ENCODE measurements around the gene SPRY1. TPM values are rescaled to one million over a fixed set of nuclear protein-coding genes. Genes with fewer than 3 reads are reported as not detected.

The SPRY1 gene
- total and polyA plus RNA-seq, 4 donors = 23.6 to 29.2 (median 27.5) TPM

DNA sequence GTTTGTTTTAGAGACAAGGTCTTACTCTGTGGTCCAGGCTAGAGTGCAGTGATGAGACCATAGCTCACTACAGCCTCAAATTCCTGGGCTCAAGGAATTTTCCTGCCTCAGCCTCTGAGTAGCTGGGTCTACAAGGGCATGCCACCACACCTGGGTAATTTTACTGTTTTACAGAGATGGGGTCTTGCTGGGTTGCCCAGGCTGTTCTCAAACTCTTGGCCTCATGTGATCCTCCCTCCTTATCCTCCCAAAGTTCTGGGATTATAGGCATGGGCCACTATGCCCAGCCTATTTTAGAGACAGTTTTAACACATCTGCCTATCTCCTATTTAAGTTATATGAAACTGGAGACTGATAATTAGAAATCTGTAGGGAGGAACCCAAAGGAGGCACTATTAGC, 53.8 kb downstream of the SPRY1 start:
- H3K4me3 ChIP-seq (ENCODE audit: low read depth, low read length) = no peak overlapping the region
- H3K27ac ChIP-seq (ENCODE audit: low read depth, low read length) = no peak overlapping the region
- H3K36me3 ChIP-seq (ENCODE audit: control insufficient read depth, insufficient read depth, low read length) = no peaks in the 10 kb centered on the region
- no peak for DNase-seq (ENCODE audit: low read depth in 4 of 6, low spot score in 6 of 6)
- H3K27me3 ChIP-seq (ENCODE audit: control insufficient read depth, insufficient read depth, low read length) = no peaks in the 10 kb centered on the region
- no peaks in the 10 kb centered on the region for H3K9me3 ChIP-seq (ENCODE audit: control insufficient read depth, insufficient read depth, low read length)
- peaks cover 3% of the 10 kb centered on the region for H3K4me1 ChIP-seq (ENCODE audit: control insufficient read depth, insufficient read depth, low read length)

DNA sequence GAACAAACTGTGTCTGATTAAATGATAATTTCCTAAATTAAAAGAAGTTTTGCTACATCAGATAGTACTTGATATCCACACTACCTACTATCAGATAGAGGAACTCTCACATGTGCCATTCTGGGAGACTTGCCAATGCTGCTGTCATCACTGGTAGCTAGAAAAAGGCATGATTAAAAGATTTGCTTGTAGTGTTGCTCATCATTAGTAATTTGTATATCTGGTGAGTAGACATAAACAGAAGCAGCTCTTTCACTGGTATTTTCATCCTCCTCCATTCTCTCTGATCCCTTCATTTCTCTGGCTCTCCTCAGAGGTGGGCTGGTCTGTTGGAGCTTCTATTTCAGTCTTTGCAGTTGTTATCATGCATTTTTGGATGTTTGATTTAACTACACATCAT, 56.0 kb downstream of the SPRY1 start:
- Histone ChIP-seq H3K4me1 (ENCODE audit: control insufficient read depth, insufficient read depth, low read length) (peaks cover 3% of the 10 kb centered on the region), H3K9me3 (ENCODE audit: control insufficient read depth, insufficient read depth, low read length) (no peaks in the 10 kb centered on the region), H3K27me3 (ENCODE audit: control insufficient read depth, insufficient read depth, low read length) (no peaks in the 10 kb centered on the region), H3K27ac (ENCODE audit: low read depth, low read length) (no peak overlapping the region), H3K4me3 (ENCODE audit: low read depth, low read length) (no peak overlapping the region), H3K36me3 (ENCODE audit: control insufficient read depth, insufficient read depth, low read length) (no peaks in the 10 kb centered on the region)
- DNase-seq (ENCODE audit: low read depth in 4 of 6, low spot score in 6 of 6) = peak in 3 of 6 donors; percentile 20 to 78 (median 73)

DNA sequence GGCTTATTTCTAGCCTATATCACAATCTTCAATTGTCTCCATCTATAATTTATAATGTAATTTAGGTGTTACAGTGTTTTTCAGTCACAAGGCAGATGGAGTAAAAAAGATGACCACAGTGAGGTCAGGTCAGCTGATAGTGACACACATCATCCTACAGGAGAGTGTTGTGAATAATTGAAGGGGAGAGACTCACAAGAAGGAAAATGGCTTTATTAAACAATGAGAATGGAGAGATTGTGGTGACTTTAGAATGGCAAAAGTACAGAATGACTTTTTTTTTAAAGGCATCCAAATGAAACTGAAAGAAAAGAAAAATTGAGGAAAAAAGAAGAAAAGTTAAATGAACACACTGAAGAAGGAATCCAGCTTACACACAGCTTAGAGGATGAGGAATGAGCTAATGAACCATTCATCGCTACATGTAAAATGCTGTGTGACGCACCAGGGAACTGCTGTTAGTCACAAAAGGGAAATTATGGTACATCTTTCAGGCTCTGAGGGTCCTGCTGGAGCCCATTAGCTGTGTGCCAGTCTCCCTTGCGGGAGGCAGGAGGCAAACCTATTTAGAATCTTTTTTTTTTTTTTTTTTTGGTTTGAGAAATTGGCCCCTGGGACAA, 56.6 kb downstream of the SPRY1 start:
- Histone ChIP-seq H3K36me3 (ENCODE audit: control insufficient read depth, insufficient read depth, low read length) (no peaks in the 10 kb centered on the region), H3K27ac (ENCODE audit: low read depth, low read length) (no peak overlapping the region), H3K27me3 (ENCODE audit: control insufficient read depth, insufficient read depth, low read length) (no peaks in the 10 kb centered on the region), H3K9me3 (ENCODE audit: control insufficient read depth, insufficient read depth, low read length) (no peaks in the 10 kb centered on the region), H3K4me1 (ENCODE audit: control insufficient read depth, insufficient read depth, low read length) (peaks cover 3% of the 10 kb centered on the region), H3K4me3 (ENCODE audit: low read depth, low read length) (no peak overlapping the region)
- peak in 1 of 6 donors; percentile 55 for DNase-seq (ENCODE audit: low read depth in 4 of 6, low spot score in 6 of 6)
- 73% methylated on average over 2 of the region's 3 CpGs for WGBS (ENCODE audit: insufficient coverage)
